Left lung (tissue), 14 donors: Measurements from ENCODE around the gene GRM6. TPM values are rescaled to one million over a fixed set of nuclear protein-coding genes. Genes with fewer than 3 reads are reported as not detected.
A peak's percentile ranks its signal among the peaks of the same experiment; 100 is the strongest.

Experiments used
- ATAC-seq: fragments of 200-7000 bp; cut with Tn5 transposase; one replicate; pipeline ENCODE4 v1.9.1; 2020; ENCODE audit warnings: moderate library complexity
- DNase-seq, 4 donors: peaks; one replicate each; pipeline ENCODE4 v3.0.0-alpha.2; 2013 to 2020
- H3K27ac ChIP-seq, 2 donors: fragments of 200-600 bp; sonication (generic) in 1 of 2; one replicate each; pipeline versions ENCODE4 v1.5.0 to v1.8.0; 2020 to 2021
- H3K27me3 ChIP-seq, 2 donors: fragments of 200-600 bp; sonication (generic) in 1 of 2; one replicate each; pipeline versions ENCODE4 v1.5.0 to v1.8.0; 2020 to 2021
- H3K36me3 ChIP-seq, 2 donors: fragments of 200-600 bp; sonication (generic) in 1 of 2; one replicate each; pipeline versions ENCODE4 v1.5.0 to v1.8.0; 2020 to 2021
- H3K4me1 ChIP-seq, 2 donors: fragments of 200-600 bp; one replicate each; pipeline ENCODE4 v1.8.0; 2021
- H3K4me3 ChIP-seq, 2 donors: fragments of 200-600 bp; sonication (generic) in 1 of 2; one replicate each; pipeline versions ENCODE4 v1.5.0 to v1.8.0; 2020 to 2021; ENCODE audit warnings: mild to moderate bottlenecking in 1 of 2
- H3K9me3 ChIP-seq, 2 donors: fragments of 200-600 bp; sonication (generic) in 1 of 2; one replicate each; pipeline versions ENCODE4 v1.5.0 to v1.8.0; 2020 to 2021
- intact Hi-C, 2 donors: fragments of 100-400 bp; cut with DNase I; formaldehyde crosslinking; loops; one replicate each; pipeline versions ENCODE4 v1.11.2 to v1.14.2; 2022
- long read RNA-seq, 12 donors: library from polyadenylated mRNA in 2 of 12; unstranded in 2 of 12; transcript quantifications; one replicate each; pipeline ENCODE4 v2.0.0 and lab custom pipeline, GENCODE V29; 2019 to 2026
- polyA plus RNA-seq, 6 donors: library from polyadenylated mRNA; unstranded; fragments of 120-200 nt; gene quantifications; one replicate each; pipeline ENCODE4 v1.2.1, GENCODE V29; 2013; ENCODE audit not compliant: insufficient read length in 6 of 6
- total RNA-seq, 2 donors: library from RNA; stranded (reverse); fragmentation: NEBNext Ultra II Directional; extraction: Animal tissue kit (Norgen Biotek cat#: 25700); gene quantifications; one replicate each; pipeline ENCODE4 v1.2.1, GENCODE V29; 2021
- TF ChIP-seq, protein P1 (sequence below), 2 donors: fragments of 200-600 bp; sonication (generic) in 1 of 2; IDR thresholded peaks; one replicate each; pipeline versions ENCODE4 v1.5.0 to v1.8.0; 2021; ENCODE audit warnings: antibody characterized with exemption in 2 of 2
- donor health status: DM: no; HTN: yes; CAD: no.
- donor health status: DM: no; HTN: no; CAD: no.

Gene GRM6
- total RNA-seq (not detected), polyA plus RNA-seq (1 to 10 TPM; 1.4 to 2.5 (median 1.7) TPM)
- long read RNA-seq, donor 1: 0 reads
- long read RNA-seq, donor 2: 0 reads
- long read RNA-seq, donor 3: 0 reads
- long read RNA-seq, donor 4: 0 reads
- long read RNA-seq, donor 5: 0 reads
- long read RNA-seq, donor 6: 0 reads
- long read RNA-seq, donor 7: 0 reads
- long read RNA-seq, donor 8: 0 reads
- long read RNA-seq, donor 9: 0 reads
- long read RNA-seq, donor 10: 0 reads
- long read RNA-seq, donor 11: 0 reads
- long read RNA-seq, donor 12: 0 reads

DNA sequence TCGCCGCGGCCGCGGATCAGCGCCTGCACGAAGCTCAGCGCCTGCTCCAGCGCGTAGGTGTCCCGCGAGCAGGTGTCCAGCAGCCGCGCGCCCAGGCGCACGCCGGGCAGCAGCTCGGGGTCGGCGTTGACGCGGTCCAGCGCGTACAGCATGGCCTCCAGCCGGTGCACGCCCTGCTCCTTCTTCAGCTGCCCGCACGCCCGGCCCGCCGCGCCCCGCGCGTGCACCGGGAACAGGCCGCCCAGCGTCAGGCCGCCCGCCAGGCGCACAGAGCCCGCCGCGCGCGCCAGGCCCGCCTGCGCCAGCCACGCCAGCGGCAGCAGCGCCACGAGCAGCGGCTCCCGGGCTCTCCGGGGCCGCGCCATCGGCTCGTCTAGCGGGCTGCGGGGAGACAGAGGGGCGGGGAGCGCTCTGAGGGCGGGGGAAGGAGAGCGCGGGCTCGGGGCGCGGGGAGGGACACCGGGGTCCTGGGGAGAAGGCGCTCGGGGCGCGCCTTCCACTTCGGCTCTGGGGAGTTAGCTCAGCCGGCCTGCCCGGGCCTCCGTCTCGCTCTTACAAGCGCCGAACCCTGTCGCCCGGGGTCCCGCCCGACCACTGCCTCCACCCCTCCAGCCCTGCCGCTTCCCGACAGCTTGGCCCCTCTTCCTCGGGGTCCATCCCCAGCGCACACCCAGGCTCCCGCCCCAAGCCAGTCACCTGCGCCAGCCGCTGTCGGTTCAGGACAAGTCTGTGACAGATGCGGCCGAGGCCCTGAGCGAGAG lies at the start of gene GRM6:
GRM6 (minus strand) TSS at position 741 of the 761 bp plus-strand sequence; CDS start at position 365, 376 bp downstream.
- TF ChIP-seq, protein P1, sequence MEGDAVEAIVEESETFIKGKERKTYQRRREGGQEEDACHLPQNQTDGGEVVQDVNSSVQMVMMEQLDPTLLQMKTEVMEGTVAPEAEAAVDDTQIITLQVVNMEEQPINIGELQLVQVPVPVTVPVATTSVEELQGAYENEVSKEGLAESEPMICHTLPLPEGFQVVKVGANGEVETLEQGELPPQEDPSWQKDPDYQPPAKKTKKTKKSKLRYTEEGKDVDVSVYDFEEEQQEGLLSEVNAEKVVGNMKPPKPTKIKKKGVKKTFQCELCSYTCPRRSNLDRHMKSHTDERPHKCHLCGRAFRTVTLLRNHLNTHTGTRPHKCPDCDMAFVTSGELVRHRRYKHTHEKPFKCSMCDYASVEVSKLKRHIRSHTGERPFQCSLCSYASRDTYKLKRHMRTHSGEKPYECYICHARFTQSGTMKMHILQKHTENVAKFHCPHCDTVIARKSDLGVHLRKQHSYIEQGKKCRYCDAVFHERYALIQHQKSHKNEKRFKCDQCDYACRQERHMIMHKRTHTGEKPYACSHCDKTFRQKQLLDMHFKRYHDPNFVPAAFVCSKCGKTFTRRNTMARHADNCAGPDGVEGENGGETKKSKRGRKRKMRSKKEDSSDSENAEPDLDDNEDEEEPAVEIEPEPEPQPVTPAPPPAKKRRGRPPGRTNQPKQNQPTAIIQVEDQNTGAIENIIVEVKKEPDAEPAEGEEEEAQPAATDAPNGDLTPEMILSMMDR (IDR thresholded peaks at IDR 0.05): no peak
- no peaks in the 10 kb centered on the region for H3K36me3 ChIP-seq
- H3K27ac ChIP-seq: no peak within 1 kb of the TSS
- intact Hi-C loops: no loop called here
- H3K4me3 ChIP-seq: no peak within 1 kb of the TSS
- H3K4me1 ChIP-seq: no peaks in the 10 kb centered on the region
- peak in 1 of 4 donors; percentile 4 for DNase-seq
- no peak for ATAC-seq
- H3K9me3 ChIP-seq: peaks cover 4 to 24% of the 10 kb centered on the region in 2 donors
- peaks cover 14 to 63% of the 10 kb centered on the region in 2 donors for H3K27me3 ChIP-seq

DNA sequence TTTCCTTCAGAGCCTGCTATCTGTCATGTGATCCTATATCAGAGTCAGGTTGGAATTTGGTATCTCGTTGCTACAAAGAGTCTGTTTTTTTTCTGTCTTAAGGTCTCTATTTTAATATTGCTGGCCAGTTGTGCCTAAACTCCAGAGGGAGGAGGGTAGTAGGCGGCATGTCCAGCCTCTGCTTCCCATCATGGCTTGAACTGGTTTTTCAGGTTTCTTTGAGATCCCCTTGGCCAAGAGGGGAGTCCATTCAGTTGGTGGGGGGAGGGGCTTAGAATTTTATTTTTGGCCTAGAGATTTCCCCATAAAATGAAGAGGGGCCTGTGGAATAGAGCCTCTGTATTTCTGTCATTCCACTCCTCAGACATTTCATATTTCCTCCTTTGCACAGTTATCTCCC lies 49.6 kb upstream of the GRM6 start:
- H3K4me3 ChIP-seq: no peak overlapping the region
- no peaks in the 10 kb centered on the region for H3K27me3 ChIP-seq
- no peak for ATAC-seq
- TF ChIP-seq, protein P1 (IDR thresholded peaks at IDR 0.05): no peak
- H3K4me1 ChIP-seq: no peaks in the 10 kb centered on the region
- H3K27ac ChIP-seq: no peak overlapping the region
- intact Hi-C loops: no loop called here
- no peak for DNase-seq
- H3K9me3 ChIP-seq: peaks cover 0 to 80% of the 10 kb centered on the region in 2 donors
- H3K36me3 ChIP-seq: no peaks in the 10 kb centered on the region

DNA sequence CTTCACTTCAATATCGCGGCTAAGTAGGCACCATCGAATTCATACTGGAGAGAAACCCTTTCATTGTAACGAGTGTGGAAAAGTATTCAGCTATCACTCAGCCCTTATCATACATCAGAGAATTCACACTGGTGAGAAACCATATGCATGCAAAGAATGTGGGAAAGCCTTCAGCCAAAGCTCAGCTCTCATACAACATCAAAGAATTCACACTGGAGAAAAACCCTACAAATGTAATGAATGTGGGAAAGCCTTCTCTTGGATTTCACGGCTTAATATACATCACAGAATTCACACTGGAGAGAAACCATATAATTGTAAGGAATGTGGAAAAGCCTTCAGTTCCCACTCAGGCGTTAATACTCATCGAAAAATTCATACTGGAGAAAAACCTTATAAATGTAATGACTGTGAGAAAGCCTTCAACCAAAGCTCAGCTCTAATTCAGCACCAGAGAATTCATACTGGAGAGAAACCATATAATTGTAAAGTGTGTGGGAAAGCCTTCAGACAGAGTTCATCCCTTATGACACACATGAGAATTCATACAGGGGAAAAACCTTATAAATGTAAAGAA lies 38.0 kb upstream of the GRM6 start:
- H3K4me3 ChIP-seq: no peak overlapping the region
- H3K27me3 ChIP-seq: no peaks in the 10 kb centered on the region
- intact Hi-C loops: no loop called here
- no peak overlapping the region for H3K27ac ChIP-seq
- H3K9me3 ChIP-seq: peaks cover 14 to 100% of the 10 kb centered on the region in 2 donors
- TF ChIP-seq, protein P1 (IDR thresholded peaks at IDR 0.05): no peak
- no peak for ATAC-seq
- peaks cover 5 to 58% of the 10 kb centered on the region in 2 donors for H3K36me3 ChIP-seq
- no peaks in the 10 kb centered on the region for H3K4me1 ChIP-seq
- DNase-seq: no peak

DNA sequence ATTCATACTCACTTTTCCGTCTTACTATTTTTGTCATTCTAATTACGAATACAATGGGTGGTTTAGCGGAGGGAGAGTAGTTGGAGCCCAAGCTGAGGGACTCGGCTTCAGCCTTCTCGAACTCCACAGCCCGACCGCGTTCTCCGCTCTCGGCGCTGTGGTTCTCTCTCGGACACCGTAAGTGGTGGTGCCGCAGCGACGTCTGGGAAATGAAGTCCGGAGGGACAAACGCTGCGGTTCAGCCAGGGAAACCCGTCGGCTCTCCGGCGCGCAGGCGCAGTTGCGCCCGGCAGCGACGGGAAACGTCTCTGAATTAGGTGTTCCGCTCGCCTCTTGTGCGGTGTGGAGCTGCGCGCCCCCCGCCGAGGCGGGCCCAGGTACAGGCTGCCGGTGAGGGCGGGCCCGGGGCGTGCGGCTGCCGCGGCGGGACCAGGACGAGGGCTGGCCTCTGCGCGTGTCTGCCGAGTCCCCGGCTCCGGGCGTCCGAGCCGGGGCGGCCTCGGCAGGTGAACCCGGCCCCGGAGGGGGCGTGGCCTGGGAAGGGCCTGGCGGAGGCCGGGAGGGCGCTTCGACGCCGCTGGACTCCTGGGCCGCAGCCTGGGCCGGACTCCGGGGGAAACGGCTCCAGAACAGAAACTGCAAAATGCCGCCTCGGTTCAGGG lies 28.5 kb upstream of the GRM6 start, which contains the start of gene ZNF879:
ZNF879 (plus strand) TSS at position 277 of the 662 bp plus-strand sequence. CDS start 1,201 bp downstream, outside the sequence.
- H3K27ac ChIP-seq: peak within 1 kb of the TSS; percentile 80
- ATAC-seq: peak; percentile 99
- H3K27me3 ChIP-seq: no peaks in the 10 kb centered on the region
- H3K9me3 ChIP-seq: peaks cover 0 to 43% of the 10 kb centered on the region in 2 donors
- DNase-seq: peak; percentile 95 to 97 (median 95)
- intact Hi-C loops: no loop called here
- peaks cover 0 to 37% of the 10 kb centered on the region in 2 donors for H3K36me3 ChIP-seq
- peaks cover 5 to 7% of the 10 kb centered on the region in 2 donors for H3K4me1 ChIP-seq
- TF ChIP-seq, protein P1 (IDR thresholded peaks at IDR 0.05): no peak
- H3K4me3 ChIP-seq: peak within 1 kb of the TSS; percentile 69 to 72
